Measurements from ENCODE around the gene COL4A2.

- no peak for TF ChIP-seq CTCF (IDR thresholded peaks at IDR 0.05 in 4 of 5, conservative IDR thresholded peaks at IDR 0.05 in 1 of 5)
- TF ChIP-seq POLR2A (IDR thresholded peaks at IDR 0.05), result no peak
Measured at GRCh38 chr13:110302997-110303396, 4.1 kb upstream of the COL4A2 start.
